Fibroblast of peridontal ligament (primary cell): ENCODE results near the gene GSG1L.
A peak's percentile ranks its signal among the peaks of the same experiment; 100 is the strongest.

Experiments
- DNase-seq: peaks from one replicate; pipeline ENCODE4 v3.0.0-alpha.2; 2010; ENCODE audit errors: extremely low read depth

The GSG1L gene

DNA sequence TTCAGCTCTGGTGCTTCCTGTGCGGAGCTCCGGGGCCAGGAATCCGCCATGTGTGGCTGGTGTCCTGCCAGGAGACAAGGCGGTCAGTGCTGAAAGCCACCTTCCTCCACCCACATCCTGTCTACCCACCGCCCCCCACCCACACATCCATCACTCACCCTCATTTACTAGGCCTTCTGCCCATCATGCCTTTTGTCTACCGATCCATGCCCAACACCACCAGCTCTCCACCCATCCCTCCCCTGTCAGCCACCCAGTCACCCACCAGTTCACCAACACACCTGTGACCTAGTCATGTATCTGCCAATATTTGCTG lies 272.2 kb downstream of the GSG1L start:
- no peak for DNase-seq

DNA sequence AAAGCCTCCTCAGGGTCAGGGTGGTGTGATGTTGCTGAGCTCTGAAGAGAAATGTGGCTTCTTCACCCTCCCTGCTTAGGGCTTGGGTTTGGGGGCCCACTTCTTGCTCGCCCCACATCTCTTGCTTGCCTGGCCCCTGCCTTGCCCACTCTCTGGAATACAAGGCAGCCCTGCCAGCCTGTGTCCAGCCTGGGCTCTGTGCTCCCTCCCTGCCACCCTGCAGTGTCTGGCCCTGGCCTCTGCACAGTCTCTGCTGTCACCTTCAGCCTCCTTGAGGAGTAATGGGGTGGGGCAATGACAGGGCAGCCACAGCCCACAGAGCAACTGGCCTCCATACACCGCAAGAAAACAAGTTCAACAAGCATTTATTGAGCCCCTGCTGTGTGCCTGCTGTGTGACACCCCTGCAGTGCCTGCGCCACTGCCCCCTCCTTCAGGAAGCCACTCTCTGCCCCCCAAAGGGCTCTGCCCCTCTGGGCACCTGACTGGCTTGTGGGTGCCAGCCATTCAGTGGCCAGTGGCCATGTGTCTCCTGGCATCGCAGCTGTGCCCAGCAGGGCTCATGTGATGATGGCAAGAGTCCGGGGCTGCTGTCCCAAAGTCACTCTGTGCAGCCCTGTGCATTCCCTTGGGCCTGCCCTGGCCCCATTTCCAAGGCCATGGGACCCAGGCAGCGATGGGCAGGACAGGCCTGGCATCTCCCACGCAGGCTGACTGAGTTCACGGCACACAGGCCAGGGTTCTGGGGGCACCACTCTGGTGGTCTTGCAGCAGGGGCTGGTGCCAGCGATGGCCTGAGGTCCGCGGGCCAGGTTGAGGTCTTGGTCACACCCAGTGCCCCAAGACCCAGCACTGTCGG lies 272.7 kb downstream of the GSG1L start:
- DNase-seq, result no peak

DNA sequence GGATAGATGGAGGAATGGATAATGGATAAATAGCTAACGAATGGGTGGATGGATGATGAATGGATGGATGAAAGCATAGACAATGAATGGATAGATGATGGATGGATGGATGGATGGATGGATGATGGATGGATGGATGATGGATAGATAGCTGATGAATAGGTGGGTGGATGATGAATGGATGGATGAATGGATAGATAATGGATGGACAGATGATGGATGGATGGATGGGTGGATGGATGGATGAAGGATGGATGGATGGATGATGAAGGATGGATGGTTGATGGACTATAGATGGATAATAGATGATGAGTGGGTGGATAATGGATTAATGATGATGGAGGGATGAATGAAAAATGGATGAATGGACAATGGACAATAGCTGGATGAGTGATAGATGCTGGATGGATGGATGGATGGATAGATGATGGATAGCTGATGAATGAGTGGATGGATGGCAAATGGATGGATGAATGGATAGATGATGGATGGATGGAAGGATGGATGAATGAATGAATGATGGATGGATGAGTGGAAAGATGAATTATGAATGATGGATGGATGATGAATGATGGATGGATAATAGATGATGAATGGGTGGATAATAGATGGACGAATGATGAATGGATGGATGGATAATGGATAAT lies 273.8 kb downstream of the GSG1L start:
- no peak for DNase-seq

DNA sequence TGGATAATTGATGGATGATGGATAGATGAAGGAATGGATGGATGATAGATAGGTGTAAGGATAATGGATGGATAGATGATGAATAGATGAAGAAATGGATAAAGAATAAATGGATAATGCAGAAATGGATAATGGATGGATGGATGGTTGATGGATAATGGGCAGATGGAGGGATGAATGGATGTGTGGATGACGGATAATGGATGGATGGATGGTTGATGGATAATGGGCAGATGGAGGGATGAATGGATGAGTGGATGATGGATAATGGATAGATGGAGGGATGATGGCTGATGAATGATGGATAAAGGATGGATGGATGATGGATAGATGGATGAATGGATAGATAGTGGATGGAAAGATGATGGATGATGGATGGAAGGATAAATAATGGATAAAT lies 274.4 kb downstream of the GSG1L start:
- no peak for DNase-seq

DNA sequence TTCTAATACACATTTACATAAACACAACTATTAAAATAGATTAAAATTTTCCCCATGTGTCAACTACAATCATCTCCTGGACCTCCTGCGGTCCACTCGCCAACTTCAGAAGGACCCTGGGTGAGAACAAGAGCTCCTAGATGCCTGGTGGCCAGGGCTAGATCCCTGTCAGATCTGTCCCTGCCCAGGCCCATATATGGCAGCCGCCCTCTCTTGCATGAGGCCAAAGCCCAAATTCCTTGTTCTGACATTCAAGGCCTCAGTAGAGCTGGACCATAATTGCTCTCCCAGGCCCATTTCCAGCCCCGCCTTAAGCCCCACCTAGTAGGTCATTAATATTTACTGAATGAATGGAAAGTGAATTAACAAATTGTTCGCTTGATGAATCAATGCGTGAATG lies 275.8 kb downstream of the GSG1L start:
- DNase-seq, result no peak

DNA sequence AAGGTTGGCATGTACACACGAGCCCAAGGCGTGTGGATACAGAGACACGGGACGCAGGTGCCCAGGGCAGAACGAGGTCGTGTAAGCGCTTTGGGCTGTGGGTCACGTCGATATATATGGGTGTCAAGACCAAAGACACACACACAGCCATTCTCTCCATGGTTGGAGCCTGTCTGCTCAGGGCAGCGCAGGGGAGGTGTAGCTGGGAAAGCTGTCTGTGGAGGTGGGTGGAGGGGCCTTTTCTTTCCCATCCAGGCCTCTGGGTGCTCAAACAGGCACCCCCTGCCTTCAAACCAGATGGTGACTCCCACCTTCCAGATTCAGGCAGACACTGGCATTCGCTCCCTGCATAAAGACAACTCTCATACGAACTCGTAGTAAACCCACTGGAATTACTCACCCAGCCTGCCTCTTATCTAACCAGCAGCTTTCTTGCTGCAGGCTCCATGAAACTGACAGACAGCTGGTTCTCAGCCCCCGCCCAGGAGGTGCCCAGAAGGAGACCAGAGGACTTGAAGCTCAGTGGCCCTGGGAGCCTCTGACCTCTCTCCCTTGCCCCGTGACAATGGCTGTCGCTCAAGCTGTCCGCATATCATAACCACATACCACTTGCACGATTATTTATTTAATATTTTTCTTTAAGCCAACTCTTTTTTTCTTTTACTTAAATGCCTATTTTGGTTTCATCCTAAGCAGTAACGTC lies 276.4 kb downstream of the GSG1L start:
- DNase-seq, result no peak

GRCh38 chr16:27786221-27786922 lies 277.1 kb downstream of the GSG1L start:
- DNase-seq, result no peak

- DNase-seq, result no peak
Observed at GRCh38 chr16:27785307-27785678, 278.2 kb downstream of the GSG1L start.

DNA sequence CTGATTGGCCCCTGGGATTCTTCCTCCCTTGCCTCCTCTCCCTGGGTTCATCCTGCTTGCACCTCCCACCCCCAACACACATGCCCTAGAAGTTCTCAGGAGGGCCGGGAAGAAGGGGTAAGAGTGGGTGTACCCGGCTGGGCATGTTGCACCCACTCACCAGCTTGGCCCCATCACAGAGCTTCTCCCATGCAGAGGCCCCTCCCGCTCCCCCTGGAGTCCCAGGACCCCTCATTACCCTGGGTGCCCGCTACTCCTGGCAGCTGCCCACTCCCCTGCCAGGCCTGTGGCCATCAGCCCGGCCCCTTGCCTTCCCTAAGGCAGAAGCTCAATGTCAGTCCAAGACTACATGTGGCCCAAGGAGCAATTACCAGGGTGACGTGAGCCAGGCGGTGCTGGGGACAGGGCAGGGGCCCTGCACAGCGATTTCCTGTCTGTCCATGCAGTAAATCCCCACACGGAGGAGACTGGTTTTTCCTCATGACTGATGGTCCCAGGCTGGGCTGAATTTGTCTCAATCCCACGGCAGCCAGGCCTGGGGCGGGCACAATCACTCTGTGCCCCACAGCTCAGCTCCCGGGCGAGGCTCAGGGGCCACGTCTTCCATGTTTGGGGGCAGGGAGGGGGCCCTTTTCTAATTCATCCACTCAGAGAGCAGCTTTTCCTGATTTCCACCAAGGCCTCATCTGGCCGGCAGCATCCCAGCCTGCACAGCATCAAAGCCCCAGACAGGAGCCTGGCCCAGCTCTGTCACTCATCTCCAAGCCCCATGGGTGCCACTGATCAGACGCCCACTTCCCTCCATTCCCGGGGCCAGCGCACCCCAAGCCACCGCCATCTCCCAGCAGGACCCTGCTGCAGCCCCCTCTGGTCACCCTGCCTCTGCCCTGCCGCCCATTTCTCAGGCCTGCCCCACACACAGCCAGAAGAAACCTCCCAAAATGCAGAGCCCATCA lies 278.9 kb downstream of the GSG1L start:
- no peak for DNase-seq

DNA sequence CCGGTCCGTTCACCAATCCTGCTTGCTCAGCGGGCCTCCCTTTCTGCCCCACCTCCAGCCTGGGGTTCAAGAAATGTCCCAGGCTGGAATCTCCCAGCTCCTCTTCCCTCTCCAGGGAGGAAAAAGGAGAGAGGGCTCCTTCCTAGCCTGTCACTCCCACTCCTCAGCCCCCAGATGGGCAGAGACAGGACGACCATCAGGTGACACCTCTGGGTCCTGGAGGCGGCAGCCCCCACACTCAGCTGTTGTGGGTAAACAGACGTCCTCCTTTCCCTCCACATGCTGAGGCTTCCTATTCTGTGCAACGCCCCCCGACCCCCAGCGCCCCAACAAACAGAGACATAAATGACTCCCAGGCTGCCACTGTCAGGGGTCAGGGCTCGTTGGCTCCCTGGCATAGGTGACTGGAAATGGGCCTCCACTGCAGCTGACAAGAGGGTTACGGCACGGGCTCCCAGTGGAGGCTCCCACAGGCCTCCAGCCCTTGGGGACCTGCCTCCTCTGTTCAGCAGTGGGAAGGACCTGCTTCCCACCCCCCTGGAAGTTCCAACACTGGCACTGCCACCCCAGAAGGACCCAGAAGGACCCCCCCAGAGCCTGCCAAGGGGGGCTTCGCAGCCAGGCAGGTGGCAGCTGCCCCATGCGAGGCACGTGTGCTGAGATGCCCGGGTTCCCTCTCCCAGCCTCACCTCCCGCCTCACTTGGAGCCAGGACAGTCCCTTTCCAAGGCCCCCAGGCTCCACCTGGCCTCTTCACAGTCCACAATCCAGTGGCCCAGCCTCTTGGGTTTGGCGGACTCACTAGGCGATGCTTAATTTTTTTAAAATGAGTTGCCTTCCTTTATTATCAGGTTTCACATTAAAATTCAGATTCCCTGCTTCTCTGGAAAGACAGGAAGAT lies 281.3 kb downstream of the GSG1L start:
- DNase-seq, result no peak

GRCh38 chr16:27781195-27781524 lies 282.4 kb downstream of the GSG1L start:
- DNase-seq, result no peak

GRCh38 chr16:27780468-27781194 lies 282.9 kb downstream of the GSG1L start:
- no peak for DNase-seq

GRCh38 chr16:27779641-27780164 lies 283.8 kb downstream of the GSG1L start:
- DNase-seq, result peak; percentile 51

DNA sequence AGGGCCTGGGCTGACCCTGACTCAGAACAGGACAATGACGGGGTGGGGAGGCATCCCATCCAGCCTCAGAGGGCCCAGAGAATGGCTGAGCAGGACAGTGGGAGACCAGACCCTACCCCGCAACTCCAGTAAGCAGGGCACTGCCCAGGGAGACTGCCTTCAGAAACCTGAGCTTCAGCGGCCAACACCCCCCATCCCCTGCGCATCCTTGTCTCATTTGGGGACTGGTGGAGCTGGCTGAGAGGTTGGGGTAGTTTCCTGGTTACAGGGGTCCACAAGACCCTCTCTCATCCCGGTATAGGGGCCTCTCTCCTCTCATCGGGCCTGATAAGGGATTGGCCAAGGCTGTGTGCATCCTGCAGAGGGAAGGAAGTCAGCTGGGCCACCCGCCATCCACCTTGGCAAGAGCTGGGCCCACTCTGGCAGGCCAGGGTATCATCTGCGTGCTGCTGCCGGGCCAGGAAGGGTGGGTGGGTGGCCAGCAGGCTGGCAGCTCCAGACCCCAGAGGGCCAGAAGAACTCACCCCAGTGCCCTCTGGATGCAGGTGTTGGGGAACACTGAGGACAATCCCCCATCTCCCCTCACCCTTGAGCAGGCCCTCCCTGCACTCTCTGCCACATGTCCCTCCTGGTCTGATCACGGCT lies 284.5 kb downstream of the GSG1L start:
- no peak for DNase-seq

- no peak for DNase-seq
Observed at GRCh38 chr16:27778171-27778925, 285.2 kb downstream of the GSG1L start.

DNA sequence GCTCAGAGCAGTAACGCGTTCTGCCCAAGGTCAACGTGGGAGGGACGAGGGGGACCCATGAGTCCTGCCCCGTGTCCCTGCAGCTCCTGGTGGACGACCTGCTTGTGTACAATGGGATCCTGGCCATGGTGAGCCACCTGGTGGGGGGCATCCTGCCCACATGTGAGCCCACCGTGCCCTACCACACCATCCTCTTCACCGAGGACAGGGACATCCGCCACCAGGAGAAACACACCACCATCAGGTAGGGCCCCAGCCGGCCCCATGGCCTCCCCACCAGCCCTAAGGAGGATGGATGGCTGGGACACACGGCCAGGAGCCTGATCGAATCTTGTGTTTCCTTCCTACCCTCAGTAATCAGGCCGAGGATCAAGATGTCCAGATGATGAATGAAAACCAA lies 286.0 kb downstream of the GSG1L start:
- no peak for DNase-seq

- DNase-seq, result no peak
Observed at GRCh38 chr16:27776556-27777225, 286.8 kb downstream of the GSG1L start.

DNA sequence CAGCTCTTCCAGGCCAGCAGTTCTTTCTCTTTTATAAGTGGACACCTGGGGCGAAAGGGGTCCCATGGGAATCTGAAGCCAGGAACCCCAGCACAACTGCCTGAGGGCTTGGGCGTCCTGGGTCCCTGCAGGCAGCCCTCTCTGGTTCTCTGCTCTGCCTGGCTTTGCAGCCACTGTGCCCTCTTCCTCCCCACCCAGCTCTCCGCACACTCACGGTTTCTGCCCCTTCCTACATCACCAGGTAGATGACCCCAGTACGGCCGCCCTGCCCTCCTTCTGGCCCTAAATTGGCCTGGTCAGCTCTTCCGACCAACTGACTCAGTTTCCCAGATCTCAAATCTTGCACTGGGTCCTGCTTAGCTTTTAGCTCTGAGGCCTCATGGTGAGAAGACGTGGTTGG lies 288.3 kb downstream of the GSG1L start:
- no peak for DNase-seq
